Keratinocyte (primary cell): ENCODE measurements around the gene DCHS1. TPM values are rescaled to one million over a fixed set of nuclear protein-coding genes. Genes with fewer than 3 reads are reported as not detected.

ENCODE experiments used
- DNase-seq: peaks from one replicate; pipeline ENCODE4 v3.0.0-alpha.2; 2011; ENCODE audit warnings: low read depth, missing footprints, low spot score
- FAIRE-seq: peaks from 2 replicates; lab custom pipeline; 2011; peaks lifted over from hg19 to GRCh38; lab: Jason Lieb, UNC
- H2AFZ ChIP-seq: 2 replicates; pipeline ENCODE4 v1.6.0; 2012; ENCODE audit warnings: low read length, control low read depth, inconsistent platforms; ENCODE audit not compliant: control insufficient read depth
- H3K27ac ChIP-seq: 2 replicates; pipeline ENCODE4 v1.5.1; 2011; ENCODE audit warnings: low read length; ENCODE audit not compliant: control insufficient read depth, insufficient read depth
- H3K27me3 ChIP-seq: 3 replicates; pipeline ENCODE4 v1.6.0; 2011; ENCODE audit warnings: low read length; ENCODE audit not compliant: control insufficient read depth, insufficient read depth; ENCODE audit errors: extremely low read depth
- H3K36me3 ChIP-seq, 2 experiments: 2 replicates in 1 of 2; 3 replicates in 1 of 2; pipeline ENCODE4 v1.5.1; 2011; ENCODE audit warnings: low read length in 2 of 2, mild to moderate bottlenecking in 1 of 2; ENCODE audit not compliant: control insufficient read depth in 2 of 2, insufficient read depth in 2 of 2; ENCODE audit errors: extremely low read depth in 1 of 2
- H3K4me1 ChIP-seq: 3 replicates; pipeline ENCODE4 v1.5.1; 2011; ENCODE audit warnings: low read length; ENCODE audit not compliant: control insufficient read depth, insufficient read depth; ENCODE audit errors: extremely low read depth
- H3K4me2 ChIP-seq: 3 replicates; pipeline ENCODE4 v1.6.0; 2011; ENCODE audit warnings: low read depth, low read length; ENCODE audit not compliant: control insufficient read depth, insufficient read depth; ENCODE audit errors: extremely low read depth
- H3K4me3 ChIP-seq, 3 experiments: fragments of 200-600 bp in 1 of 3; sonication (generic) in 1 of 3; 2 replicates in 2 of 3; 3 replicates in 1 of 3; pipeline ENCODE4 v1.5.1; 2011 to 2016; ENCODE audit warnings: low read length in 3 of 3, mild to moderate bottlenecking in 3 of 3, control low read depth in 2 of 3, inconsistent platforms in 1 of 3, low read depth in 1 of 3, mixed read lengths in 1 of 3, mixed run types in 1 of 3, moderate library complexity in 1 of 3; ENCODE audit not compliant: control insufficient read depth in 2 of 3, insufficient read depth in 2 of 3; ENCODE audit errors: extremely low read depth in 1 of 3
- H3K79me2 ChIP-seq: 2 replicates; pipeline ENCODE4 v1.6.0; 2012; ENCODE audit warnings: low read length; ENCODE audit not compliant: control insufficient read depth, insufficient read depth
- H3K9ac ChIP-seq: 3 replicates; pipeline ENCODE4 v1.6.0; 2011; ENCODE audit warnings: low read length; ENCODE audit not compliant: control insufficient read depth, insufficient read depth; ENCODE audit errors: extremely low read depth
- H3K9me1 ChIP-seq: 3 replicates; pipeline ENCODE4 v1.6.0; 2011; ENCODE audit warnings: low read length; ENCODE audit not compliant: control insufficient read depth, insufficient read depth; ENCODE audit errors: extremely low read depth
- H3K9me3 ChIP-seq: 2 replicates; pipeline ENCODE4 v1.5.1; 2012; ENCODE audit warnings: low read depth, low read length; ENCODE audit not compliant: control insufficient read depth
- H4K20me1 ChIP-seq: 3 replicates; pipeline ENCODE4 v1.6.0; 2011; ENCODE audit warnings: low read length; ENCODE audit not compliant: control insufficient read depth, insufficient read depth; ENCODE audit errors: extremely low read depth
- EZH2 ChIP-seq: IDR thresholded peaks from one replicate; pipeline ENCODE4 v1.6.1; 2012; ENCODE audit warnings: inconsistent platforms, mild to moderate bottlenecking, low read length, moderate library complexity
- dilution Hi-C: fragments of 300-500 bp; cut with MboI; formaldehyde crosslinking; loops from one replicate; pipeline ENCODE4 v1.7.0; 2020; ENCODE audit warnings: low sequenced_read_pairs; ENCODE audit not compliant: extremely low pct_ligation_motif_present
- polyA plus RNA-seq, 5 experiments: library from polyadenylated mRNA; depleted of rRNA in 3 of 5; stranded (reverse) in 3 of 5; stranded (forward) in 1 of 5; unstranded in 1 of 5; fragments of >200 nt; gene quantifications; 1 replicate in 1 of 5; 2 replicates in 3 of 5; 3 replicates in 1 of 5; pipeline versions ENCODE4 v1.2.1 to v1.2.3, GENCODE V29; 2011 to 2012; ENCODE audit warnings: missing spikeins in 2 of 5, low read depth in 1 of 5, low replicate concordance in 1 of 5
- TF ChIP-seq, protein P1 (sequence below), 3 experiments: IDR thresholded peaks in 1 of 3; conservative IDR thresholded peaks in 1 of 3; optimal IDR thresholded peaks in 1 of 3; 2 replicates in 2 of 3; 3 replicates in 1 of 3; pipeline versions ENCODE3 to v1.5.1; 2011; ENCODE audit warnings: low read length in 3 of 3, mild to moderate bottlenecking in 3 of 3, moderate library complexity in 2 of 3, control low read depth in 1 of 3, inconsistent platforms in 1 of 3; ENCODE audit not compliant: insufficient read depth in 2 of 3; ENCODE audit errors: extremely low read depth in 1 of 3

The DCHS1 gene
- polyA plus RNA-seq, 1 donor (not counting 4 experiments of a cell fraction or from before 2014, with no cell fraction given) = 0.03 TPM

DNA sequence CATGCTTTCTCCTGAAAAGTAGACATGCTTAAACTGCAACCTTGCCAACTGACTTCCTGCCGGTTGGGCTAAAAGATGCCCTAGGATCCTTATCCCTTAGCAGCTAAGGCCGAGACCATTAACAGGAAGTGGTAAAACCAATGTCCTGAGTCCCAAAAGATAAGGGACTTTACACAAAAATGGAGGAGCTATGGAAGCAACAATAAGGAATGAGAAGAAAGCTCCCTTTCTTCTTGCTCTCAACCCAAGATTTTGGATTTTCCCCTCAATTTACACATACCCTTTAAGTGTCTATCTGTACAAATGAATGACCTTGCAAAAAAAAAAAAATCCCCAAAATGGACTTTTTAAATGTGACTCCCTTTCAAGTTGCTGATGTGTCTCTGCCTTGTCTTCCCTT, 16.4 kb upstream of the DCHS1 start:
- no peaks in the 10 kb centered on the region for H3K27me3 ChIP-seq
- H3K4me2 ChIP-seq = no peak overlapping the region
- dilution Hi-C loops = no loop called here
- no peaks in the 10 kb centered on the region for H4K20me1 ChIP-seq
- H2AFZ ChIP-seq = no peak overlapping the region
- no peak overlapping the region for H3K4me3 ChIP-seq
- no peaks in the 10 kb centered on the region for H3K4me1 ChIP-seq
- TF ChIP-seq, protein P1, sequence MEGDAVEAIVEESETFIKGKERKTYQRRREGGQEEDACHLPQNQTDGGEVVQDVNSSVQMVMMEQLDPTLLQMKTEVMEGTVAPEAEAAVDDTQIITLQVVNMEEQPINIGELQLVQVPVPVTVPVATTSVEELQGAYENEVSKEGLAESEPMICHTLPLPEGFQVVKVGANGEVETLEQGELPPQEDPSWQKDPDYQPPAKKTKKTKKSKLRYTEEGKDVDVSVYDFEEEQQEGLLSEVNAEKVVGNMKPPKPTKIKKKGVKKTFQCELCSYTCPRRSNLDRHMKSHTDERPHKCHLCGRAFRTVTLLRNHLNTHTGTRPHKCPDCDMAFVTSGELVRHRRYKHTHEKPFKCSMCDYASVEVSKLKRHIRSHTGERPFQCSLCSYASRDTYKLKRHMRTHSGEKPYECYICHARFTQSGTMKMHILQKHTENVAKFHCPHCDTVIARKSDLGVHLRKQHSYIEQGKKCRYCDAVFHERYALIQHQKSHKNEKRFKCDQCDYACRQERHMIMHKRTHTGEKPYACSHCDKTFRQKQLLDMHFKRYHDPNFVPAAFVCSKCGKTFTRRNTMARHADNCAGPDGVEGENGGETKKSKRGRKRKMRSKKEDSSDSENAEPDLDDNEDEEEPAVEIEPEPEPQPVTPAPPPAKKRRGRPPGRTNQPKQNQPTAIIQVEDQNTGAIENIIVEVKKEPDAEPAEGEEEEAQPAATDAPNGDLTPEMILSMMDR (optimal IDR thresholded peaks at IDR 0.05 in 1 of 3, IDR thresholded peaks at IDR 0.05 in 1 of 3, conservative IDR thresholded peaks at IDR 0.05 in 1 of 3; ENCODE audit: extremely low read depth in 1 of 3, insufficient read depth in 2 of 3, low read length in 3 of 3) = no peak
- TF ChIP-seq EZH2 = no peak
- H3K79me2 ChIP-seq = no peaks in the 10 kb centered on the region
- DNase-seq = no peak
- H3K9ac ChIP-seq = no peak overlapping the region
- H3K9me3 ChIP-seq = no peaks in the 10 kb centered on the region
- no peak for FAIRE-seq
- no peak overlapping the region for H3K27ac ChIP-seq
- H3K9me1 ChIP-seq = no peaks in the 10 kb centered on the region
- no peaks in the 10 kb centered on the region for H3K36me3 ChIP-seq

DNA sequence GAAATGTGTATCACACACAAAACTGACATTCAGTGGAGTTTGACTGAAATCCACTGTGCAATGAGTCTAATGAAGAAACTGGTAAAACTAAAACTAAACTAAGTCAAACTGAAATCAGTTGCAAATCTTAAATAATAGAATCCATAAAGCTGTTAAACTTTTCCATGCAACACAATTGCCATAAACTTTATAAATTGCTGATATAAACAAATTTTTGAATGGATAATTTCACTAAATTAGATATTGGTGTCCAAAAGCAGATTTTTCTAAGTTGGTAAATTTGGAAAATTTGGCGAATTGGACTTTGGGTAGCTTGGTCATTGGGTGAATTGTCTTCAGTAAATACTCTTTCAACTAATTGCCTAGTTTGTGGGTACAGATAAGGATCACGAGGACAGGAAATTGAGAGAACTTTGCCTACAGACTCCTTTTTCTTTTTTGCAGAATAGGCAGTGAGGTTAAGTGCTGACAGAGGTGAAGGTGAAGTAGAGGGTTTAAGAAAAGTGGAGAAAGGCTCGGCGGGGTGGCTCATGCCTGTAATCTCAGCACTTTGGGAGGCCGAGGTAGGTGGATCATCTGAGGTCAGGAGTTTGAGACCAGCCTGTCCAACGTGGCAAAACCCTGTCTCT, 14.7 kb upstream of the DCHS1 start:
- Histone ChIP-seq H3K4me2 (no peak overlapping the region), H3K36me3 (no peaks in the 10 kb centered on the region), H3K4me1 (no peaks in the 10 kb centered on the region), H2AFZ (no peak overlapping the region), H3K9ac (no peak overlapping the region), H4K20me1 (no peaks in the 10 kb centered on the region), H3K79me2 (no peaks in the 10 kb centered on the region), H3K27ac (no peak overlapping the region), H3K9me1 (no peaks in the 10 kb centered on the region), H3K4me3 (no peak overlapping the region), H3K27me3 (no peaks in the 10 kb centered on the region), H3K9me3 (no peaks in the 10 kb centered on the region)
- dilution Hi-C loops = no loop called here
- no peak for FAIRE-seq
- TF ChIP-seq, protein P1 (optimal IDR thresholded peaks at IDR 0.05 in 1 of 3, IDR thresholded peaks at IDR 0.05 in 1 of 3, conservative IDR thresholded peaks at IDR 0.05 in 1 of 3; ENCODE audit: extremely low read depth in 1 of 3, insufficient read depth in 2 of 3, low read length in 3 of 3) = no peak
- TF ChIP-seq EZH2 = no peak
- DNase-seq = no peak
